SU-DHL-6 (cell line): ENCODE data around the gene FRY.

Experiments
- H2AFZ ChIP-seq: fragments of 200-600 bp; sonication (generic); 2 replicates; pipeline ENCODE4 v1.6.1; 2014; ENCODE audit warnings: low read depth, mild to moderate bottlenecking, moderate library complexity, mixed read lengths, antibody characterized with exemption, low read length; ENCODE audit not compliant: severe bottlenecking
- H3F3A ChIP-seq: fragments of 200-600 bp; shearing (Covaris generic); 2 replicates; pipeline ENCODE4 v1.6.0; 2016; ENCODE audit warnings: antibody characterized with exemption, mild to moderate bottlenecking; ENCODE audit not compliant: insufficient read depth
- H3K27ac ChIP-seq: fragments of 200-600 bp; sonication (generic); 2 replicates; pipeline ENCODE4 v1.5.1; 2016; ENCODE audit warnings: low read depth, mild to moderate bottlenecking, low read length, moderate library complexity, mixed read lengths
- H3K27me3 ChIP-seq: fragments of 200-600 bp; sonication (generic), shearing (Covaris generic); 2 replicates; pipeline ENCODE4 v1.6.0; 2014; ENCODE audit warnings: mild to moderate bottlenecking, low read length
- H3K36me3 ChIP-seq: fragments of 200-600 bp; sonication (generic); 2 replicates; pipeline ENCODE4 v1.6.1; 2014; ENCODE audit warnings: mild to moderate bottlenecking, low read length, mixed read lengths
- H3K4me2 ChIP-seq: fragments of 300-600, 200-600 bp; shearing (Covaris generic), sonication (generic); 2 replicates; pipeline ENCODE4 v1.6.0; 2014; ENCODE audit warnings: low read length, low read depth, mild to moderate bottlenecking; ENCODE audit not compliant: poor library complexity, severe bottlenecking
- H3K4me3 ChIP-seq: fragments of 200-600 bp; sonication (generic); 2 replicates; pipeline ENCODE4 v1.5.1; 2014; ENCODE audit warnings: antibody characterized with exemption, low read length, mild to moderate bottlenecking, mixed read lengths; ENCODE audit not compliant: insufficient read depth, poor library complexity, severe bottlenecking
- H3K79me2 ChIP-seq: fragments of 200-600 bp; sonication (generic); 2 replicates; pipeline ENCODE4 v1.6.1; 2014; ENCODE audit warnings: mild to moderate bottlenecking, low read length, moderate library complexity; ENCODE audit not compliant: insufficient read depth
- H3K9ac ChIP-seq: fragments of 200-600 bp; sonication (generic); 2 replicates; pipeline ENCODE4 v1.7.0; 2014; ENCODE audit warnings: mild to moderate bottlenecking, low read length
- H3K9me2 ChIP-seq: fragments of 200-600 bp; sonication (generic); replicated peaks from 2 replicates; pipeline ENCODE4 v1.6.1; 2014; ENCODE audit warnings: low read length; ENCODE audit not compliant: insufficient read depth
- H3K9me3 ChIP-seq: fragments of 200-600 bp; sonication (generic); 2 replicates; pipeline ENCODE4 v1.6.1; 2014; ENCODE audit warnings: low read length, mixed read lengths; ENCODE audit not compliant: insufficient read depth
- H4K20me1 ChIP-seq: fragments of 200-600 bp; sonication (generic); 2 replicates; pipeline ENCODE4 v1.6.1; 2014; ENCODE audit warnings: low read depth, mild to moderate bottlenecking, antibody characterized with exemption, low read length, moderate library complexity, mixed read lengths
- EZH2phosphoT487 ChIP-seq: fragments of 200-600 bp; sonication (generic), shearing (Covaris generic); conservative IDR thresholded peaks from 2 replicates; pipeline ENCODE4 v1.6.1; 2018; ENCODE audit warnings: mild to moderate bottlenecking, antibody characterized with exemption, low read length, moderate library complexity, mixed read lengths
- TF ChIP-seq, protein P1 (sequence below): fragments of 200-600 bp; sonication (generic); IDR thresholded peaks from one replicate; pipeline ENCODE4 v1.5.1; 2017; ENCODE audit warnings: antibody characterized with exemption, mild to moderate bottlenecking, low read length, moderate library complexity; ENCODE audit not compliant: insufficient read depth, poor library complexity, severe bottlenecking

FRY gene

DNA sequence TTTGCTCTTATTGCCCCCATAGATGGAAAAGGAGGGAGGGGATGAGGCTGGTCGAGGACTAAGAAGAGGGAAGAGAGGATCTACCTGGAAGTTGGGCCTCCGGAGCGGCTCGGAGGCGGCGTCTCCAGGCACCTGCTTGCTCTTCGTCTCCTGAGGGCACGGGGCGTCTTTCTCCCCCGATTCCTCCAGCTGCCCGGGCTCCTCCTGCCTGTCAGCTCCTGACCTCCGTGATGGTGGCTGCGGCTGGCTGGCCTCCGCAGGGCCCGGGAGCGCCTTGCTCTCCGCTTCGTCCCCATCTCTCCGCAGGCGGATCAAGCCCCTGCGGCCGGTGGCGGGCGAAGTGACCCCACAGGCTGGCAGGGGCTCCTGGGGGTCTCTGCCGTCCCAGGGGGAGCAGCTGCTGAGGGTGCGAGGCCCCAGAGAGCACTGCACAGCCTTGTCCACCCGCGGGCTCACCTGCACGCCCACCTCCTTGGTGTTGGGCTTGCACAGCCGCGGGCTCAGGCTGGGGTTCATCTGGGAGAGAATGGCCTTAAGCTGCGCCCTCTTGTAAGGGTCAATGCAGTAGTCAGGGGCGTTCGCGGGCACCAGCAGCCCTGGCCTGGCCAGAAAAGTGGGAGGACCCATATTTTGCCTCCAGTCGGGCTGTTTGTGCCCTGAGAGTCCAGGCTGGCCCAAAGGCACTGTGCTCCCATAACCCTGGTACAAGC is 279.8 kb downstream of the FRY start:
- H3K79me2 ChIP-seq = peaks cover 7% of the 10 kb centered on the region; the same call in 1 of the 2 replicates

DNA sequence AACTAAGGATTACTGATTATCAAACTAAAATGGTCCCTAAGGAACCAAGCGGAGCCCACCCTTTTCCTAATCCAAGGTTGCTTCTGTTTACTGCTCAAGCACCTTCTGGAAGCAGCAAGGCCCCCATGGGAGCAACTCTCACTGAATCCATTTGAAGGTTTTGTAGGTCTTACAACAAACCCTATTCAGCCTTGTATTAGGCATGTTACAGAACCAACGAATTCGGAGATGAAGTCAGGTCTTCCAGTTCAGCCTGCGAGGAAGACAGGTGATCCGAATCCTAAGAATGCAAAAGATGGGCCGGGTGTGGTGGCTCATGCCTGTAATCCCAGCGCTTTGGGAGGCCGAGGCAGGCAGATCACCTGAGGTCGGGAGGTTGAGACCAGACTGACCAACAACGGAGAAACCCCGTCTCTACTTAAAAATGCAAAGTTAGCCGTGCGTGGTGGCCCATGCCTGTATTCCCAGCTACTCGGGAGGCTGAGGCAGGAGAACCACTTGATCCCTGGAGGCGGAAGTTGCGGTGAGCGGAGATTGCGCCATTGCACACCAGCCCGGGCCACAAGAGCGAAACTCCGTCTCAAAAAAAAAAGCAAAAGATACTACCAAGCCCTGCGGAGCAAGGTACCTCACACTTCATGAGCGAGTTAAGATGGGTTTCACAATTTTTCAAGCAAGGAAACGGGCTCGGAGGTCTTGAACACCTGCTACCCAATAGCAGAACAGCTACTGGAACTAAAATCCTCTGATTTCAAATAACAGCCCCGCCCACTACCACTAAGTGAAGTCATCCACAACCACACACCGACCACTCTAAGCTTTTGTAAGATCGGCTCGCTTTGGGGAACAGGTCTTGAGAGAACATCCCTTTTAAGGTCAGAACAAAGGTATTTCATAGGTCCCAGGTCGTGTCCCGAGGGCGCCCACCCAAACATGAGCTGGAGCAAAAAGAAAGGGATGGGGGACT is 283.0 kb downstream of the FRY start:
- H3K9ac ChIP-seq = peak overlapping the region; percentile 69
- peak overlapping the region; percentile 85 for H3K27ac ChIP-seq
- H3K4me2 ChIP-seq = peak overlapping the region; percentile 94
- peaks cover 24% of the 10 kb centered on the region for H3K79me2 ChIP-seq
- peak overlapping the region; percentile 87 for H2AFZ ChIP-seq
- H3F3A ChIP-seq = peaks cover 7% of the 10 kb centered on the region
- H3K27me3 ChIP-seq = no peaks in the 10 kb centered on the region
- H4K20me1 ChIP-seq = no peaks in the 10 kb centered on the region
- TF ChIP-seq EZH2phosphoT487 = no peak
- TF ChIP-seq, protein P1, sequence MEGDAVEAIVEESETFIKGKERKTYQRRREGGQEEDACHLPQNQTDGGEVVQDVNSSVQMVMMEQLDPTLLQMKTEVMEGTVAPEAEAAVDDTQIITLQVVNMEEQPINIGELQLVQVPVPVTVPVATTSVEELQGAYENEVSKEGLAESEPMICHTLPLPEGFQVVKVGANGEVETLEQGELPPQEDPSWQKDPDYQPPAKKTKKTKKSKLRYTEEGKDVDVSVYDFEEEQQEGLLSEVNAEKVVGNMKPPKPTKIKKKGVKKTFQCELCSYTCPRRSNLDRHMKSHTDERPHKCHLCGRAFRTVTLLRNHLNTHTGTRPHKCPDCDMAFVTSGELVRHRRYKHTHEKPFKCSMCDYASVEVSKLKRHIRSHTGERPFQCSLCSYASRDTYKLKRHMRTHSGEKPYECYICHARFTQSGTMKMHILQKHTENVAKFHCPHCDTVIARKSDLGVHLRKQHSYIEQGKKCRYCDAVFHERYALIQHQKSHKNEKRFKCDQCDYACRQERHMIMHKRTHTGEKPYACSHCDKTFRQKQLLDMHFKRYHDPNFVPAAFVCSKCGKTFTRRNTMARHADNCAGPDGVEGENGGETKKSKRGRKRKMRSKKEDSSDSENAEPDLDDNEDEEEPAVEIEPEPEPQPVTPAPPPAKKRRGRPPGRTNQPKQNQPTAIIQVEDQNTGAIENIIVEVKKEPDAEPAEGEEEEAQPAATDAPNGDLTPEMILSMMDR = no peak
- H3K9me3 ChIP-seq = no peaks in the 10 kb centered on the region
- H3K9me2 ChIP-seq = no peaks in the 10 kb centered on the region
- peaks cover 17% of the 10 kb centered on the region for H3K36me3 ChIP-seq
- H3K4me3 ChIP-seq = peak overlapping the region; percentile 68

More for the DNA sequence above, 279.8 kb downstream of the FRY start:
- Histone ChIP-seq H3K9ac (no peak overlapping the region), H3F3A (no peaks in the 10 kb centered on the region; the same call in 1 of the 2 replicates), H4K20me1 (no peaks in the 10 kb centered on the region), H3K9me2 (no peaks in the 10 kb centered on the region), H3K4me3 (no peak overlapping the region), H3K27me3 (no peaks in the 10 kb centered on the region), H2AFZ (no peak overlapping the region), H3K4me2 (no peak overlapping the region), H3K36me3 (no peaks in the 10 kb centered on the region), H3K27ac (no peak overlapping the region), H3K9me3 (no peaks in the 10 kb centered on the region)
- TF ChIP-seq, protein P1 = no peak
- no peak for TF ChIP-seq EZH2phosphoT487

DNA sequence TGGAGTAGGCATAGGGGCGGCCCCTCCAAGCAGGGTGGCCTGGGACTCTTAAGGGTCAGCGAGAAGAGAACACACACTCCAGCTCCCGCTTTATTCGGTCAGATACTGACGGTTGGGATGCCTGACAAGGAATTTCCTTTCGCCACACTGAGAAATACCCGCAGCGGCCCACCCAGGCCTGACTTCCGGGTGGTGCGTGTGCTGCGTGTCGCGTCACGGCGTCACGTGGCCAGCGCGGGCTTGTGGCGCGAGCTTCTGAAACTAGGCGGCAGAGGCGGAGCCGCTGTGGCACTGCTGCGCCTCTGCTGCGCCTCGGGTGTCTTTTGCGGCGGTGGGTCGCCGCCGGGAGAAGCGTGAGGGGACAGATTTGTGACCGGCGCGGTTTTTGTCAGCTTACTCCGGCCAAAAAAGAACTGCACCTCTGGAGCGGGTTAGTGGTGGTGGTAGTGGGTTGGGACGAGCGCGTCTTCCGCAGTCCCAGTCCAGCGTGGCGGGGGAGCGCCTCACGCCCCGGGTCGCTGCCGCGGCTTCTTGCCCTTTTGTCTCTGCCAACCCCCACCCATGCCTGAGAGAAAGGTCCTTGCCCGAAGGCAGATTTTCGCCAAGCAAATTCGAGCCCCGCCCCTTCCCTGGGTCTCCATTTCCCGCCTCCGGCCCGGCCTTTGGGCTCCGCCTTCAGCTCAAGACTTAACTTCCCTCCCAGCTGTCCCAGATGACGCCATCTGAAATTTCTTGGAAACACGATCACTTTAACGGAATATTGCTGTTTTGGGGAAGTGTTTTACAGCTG is 283.9 kb downstream of the FRY start, which contains the start of the genes BRCA2 and ZAR1L:
Gene BRCA2 (plus strand): TSS at position 271 of the 790 bp plus-strand sequence. CDS start 953 bp downstream, outside the sequence.
Gene ZAR1L (minus strand): TSS at position 126 of the 790 bp plus-strand sequence. CDS start 3,438 bp downstream, outside the sequence.
- peak within 1 kb of the TSS; percentile 69 for H3K9ac ChIP-seq
- peak within 1 kb of the TSS; percentile 94 for H3K4me2 ChIP-seq
- peak within 1 kb of the TSS; percentile 68 for H3K4me3 ChIP-seq
- peaks cover 27% of the 10 kb centered on the region for H3K79me2 ChIP-seq
- no peaks in the 10 kb centered on the region for H3K9me3 ChIP-seq
- H2AFZ ChIP-seq = peak within 1 kb of the TSS; percentile 87
- peak within 1 kb of the TSS; percentile 85 for H3K27ac ChIP-seq
- H4K20me1 ChIP-seq = no peaks in the 10 kb centered on the region
- peaks cover 26% of the 10 kb centered on the region for H3K36me3 ChIP-seq
- no peaks in the 10 kb centered on the region for H3K27me3 ChIP-seq
- TF ChIP-seq EZH2phosphoT487 = no peak
- TF ChIP-seq, protein P1 = no peak
- H3F3A ChIP-seq = peaks cover 7% of the 10 kb centered on the region
- H3K9me2 ChIP-seq = no peaks in the 10 kb centered on the region
